ENCODE measurements around the gene UBR2.
"Not testable (repeated sequence)": the region's sequence is repeated elsewhere in the genome, so short reads cannot be mapped to it uniquely, and the experiment has no call there.

UBR2 gene

DNA sequence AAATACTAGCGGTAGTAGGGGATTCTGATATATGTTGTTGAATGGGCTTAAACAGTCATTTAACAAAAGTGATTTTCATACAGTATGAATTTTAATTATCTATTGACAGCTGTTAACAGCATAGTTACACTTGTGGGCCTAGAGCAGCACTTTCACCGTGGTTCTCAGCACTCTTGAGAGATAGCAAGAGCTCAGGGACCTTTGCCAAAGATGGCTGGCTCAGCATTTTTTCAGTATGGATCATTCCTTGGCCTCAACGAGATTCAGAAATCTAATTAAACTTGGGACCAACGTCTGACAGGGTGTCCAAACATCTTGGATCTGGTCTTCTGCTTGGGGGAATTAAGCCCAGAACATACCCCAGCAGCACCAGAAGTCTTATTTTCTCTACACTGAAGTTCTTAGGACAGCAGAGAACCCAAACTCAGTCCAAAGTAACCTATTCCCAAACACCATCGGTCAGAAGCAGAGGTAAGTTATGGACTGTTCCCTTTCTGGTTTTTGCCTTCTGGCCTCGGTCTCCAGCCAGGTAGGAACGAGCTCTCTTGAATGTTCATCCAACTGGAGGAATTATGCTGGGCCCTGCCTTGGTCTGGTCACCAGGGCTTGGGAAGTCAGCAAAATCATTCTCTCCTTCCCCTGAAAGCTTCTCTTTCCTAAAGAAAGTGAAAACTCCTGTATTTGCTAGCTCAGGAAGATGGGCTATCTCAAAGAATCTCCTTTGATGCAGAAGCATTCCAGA, 132.9 kb downstream of the UBR2 start:
- no peak for DNase-seq

DNA sequence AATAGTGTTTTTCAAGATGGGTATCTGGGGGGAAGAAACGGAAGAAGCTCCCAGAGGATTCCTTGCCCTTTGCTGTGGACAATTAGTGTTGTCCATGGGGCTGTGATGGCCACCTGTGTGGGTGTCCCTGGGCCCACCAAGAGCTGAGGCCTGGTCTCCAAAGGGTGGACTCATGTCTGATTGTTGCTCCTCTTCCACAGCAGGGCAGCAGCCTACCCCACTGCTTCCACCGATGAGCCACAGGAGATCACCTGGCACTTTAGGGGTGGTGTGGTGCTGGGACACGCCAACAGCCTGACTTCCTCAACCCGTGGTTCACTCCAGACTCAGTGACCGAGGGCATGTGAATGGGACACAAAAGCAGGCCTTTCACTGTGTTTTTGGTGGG, 133.4 kb downstream of the UBR2 start:
- no peak for DNase-seq

DNA sequence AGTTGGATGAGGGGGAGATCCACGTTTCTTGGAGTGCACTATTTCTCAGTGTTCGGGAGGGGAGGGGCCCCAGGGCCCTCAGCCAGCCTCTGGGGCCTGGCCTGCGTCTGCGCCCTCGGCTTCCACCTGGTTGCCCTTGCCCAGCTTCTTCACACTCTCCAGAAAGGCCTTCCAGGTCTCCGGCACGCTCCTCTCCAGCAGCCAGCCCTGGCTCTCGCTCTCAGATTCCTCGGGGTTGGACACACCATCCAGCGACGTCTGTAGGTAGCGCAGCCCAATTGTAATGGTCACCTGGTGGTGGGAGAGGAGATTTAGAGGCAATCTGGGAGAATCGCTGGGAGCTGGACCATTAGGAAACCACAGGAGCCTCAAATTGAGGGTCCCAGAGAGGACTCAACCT, 134.4 kb downstream of the UBR2 start:
- DNase-seq = no peak

DNA sequence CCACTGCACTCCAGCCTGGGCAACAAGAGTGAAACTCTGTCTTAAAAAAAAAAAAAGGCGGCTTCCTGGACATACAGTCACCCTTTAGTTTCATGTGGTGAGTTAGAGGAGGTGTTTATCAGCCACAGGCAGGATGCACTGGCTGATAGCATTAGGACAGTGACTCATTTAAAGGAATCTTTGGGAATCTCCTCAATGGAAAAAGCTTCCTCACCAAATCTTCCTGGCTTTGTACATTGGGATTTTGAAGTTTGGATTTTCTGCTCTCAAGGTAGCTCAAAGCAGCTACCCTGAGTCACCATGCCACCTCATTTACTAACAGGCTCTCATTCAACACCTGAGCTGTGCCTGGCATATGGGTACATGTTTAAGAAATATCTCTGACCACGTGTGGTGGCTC, 138.4 kb downstream of the UBR2 start:
- no peak for DNase-seq

- DNase-seq = not testable (repeated sequence)
Measured at GRCh38 chr6:42702786-42703185, 139.0 kb downstream of the UBR2 start.

DNA sequence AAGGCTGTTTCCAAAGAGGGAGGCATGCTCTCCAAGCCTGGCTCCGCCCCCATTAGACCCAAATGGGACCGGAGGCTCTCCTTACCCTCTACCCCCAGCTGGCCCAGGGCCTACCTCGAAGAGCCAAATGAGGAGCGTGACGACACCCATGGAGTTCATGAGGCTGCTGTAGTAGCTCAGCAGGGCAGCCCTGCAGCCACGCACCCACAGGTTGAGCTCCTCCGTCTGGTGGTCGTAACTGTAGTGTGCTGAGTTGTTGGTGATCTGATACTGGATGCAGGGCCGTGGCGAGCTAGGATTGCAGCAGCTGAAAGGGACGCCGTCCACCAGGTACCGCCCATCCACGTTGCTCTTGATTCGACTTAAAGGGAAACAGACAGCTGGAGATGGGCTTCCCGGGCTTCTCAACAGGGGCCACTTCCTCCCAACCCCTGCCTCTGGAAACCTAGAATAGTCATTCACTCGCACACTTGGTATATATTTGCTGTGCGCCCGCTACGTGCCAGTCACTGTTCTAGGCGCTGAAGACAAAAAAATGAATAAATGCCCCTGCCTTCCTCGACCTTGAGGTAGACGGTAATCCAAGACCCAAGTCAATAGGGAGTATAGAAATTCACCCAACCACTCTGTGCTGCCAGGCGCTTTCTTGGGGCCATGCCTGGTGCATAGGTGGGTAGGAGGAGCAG, 140.6 kb downstream of the UBR2 start:
- no peak for DNase-seq

DNA sequence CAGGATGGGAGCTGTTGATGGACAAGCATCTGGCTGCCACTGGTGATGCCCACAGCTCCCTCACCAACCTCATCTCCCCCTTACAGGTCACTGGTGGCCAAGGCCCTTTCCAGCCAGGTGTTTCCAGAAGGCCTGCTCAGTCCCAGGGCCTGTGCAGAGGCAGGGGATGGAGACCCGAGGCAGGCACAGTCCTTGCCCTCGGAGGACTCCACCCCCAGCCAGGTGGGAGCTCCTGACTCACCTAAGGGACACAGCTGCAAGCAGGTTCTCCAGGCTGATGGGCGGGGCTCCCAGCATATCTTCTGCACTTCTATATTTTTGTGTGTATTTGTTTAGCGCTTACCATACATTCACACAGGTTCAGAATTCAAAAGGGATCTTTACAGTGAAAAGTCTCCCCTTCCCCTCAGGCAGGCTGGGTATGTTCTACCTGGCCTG, 141.1 kb downstream of the UBR2 start:
- DNase-seq = no peak

GRCh38 chr6:42707595-42707994, 143.8 kb downstream of the UBR2 start:
- no peak for DNase-seq

DNA sequence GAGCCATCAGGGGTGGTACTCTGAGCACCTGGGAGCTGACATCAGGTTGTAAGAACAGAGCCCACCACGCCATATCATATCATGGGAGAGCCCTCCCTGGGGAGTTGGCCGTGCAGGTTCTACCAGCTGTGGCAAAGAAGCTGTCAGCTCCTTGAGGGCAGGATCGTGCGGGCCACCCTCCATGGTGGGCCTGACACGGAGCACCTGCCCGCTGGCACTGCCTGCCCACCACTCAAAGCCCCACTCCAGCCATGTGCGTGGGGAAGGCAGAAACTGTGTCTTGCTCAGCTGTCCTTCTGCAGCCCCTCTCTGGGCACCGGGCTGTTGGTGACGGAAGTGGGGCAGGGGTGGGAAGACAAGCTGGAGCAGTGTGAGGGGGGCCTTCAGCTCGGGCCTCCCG, 144.3 kb downstream of the UBR2 start:
- DNase-seq = no peak

DNA sequence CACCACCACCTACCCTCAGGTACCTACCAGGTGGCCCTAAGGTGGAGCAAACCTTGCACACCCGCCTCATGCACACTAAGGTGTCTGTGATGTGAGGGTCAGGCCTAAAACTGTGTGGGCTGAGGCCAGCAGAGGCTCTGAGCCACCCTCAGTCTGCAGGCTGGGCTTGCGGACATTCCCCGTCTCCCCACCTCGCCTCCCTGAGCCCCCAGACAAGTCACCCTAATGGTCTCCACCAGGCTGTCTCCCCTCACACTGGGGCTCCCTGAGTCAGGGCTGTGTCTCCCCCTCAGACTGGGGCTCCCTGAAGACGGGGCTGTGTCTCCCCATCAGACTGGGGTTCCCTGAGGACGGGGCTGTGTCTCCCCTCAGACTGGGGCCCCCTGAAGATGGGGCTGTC, 146.0 kb downstream of the UBR2 start:
- no peak for DNase-seq

DNA sequence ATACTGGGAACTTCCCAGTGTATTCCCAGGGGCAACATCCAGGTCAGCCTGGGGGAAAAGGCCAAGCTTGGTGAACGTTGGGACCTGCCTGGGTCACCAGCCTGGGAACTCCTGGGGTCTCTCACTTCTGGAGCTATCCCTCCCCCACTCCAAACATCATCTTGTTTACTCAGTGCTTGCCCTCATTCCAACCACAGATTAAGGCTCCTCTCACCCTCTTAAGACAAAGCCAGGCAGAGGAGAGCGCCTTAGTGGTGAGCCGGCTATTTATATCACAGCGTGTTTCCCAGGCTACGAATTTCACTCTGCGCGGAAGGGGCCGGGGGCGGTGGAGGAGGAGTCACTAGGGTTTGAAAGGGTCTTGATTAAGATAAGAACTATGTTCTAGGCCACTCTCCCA, 146.5 kb downstream of the UBR2 start:
- DNase-seq = no peak

DNA sequence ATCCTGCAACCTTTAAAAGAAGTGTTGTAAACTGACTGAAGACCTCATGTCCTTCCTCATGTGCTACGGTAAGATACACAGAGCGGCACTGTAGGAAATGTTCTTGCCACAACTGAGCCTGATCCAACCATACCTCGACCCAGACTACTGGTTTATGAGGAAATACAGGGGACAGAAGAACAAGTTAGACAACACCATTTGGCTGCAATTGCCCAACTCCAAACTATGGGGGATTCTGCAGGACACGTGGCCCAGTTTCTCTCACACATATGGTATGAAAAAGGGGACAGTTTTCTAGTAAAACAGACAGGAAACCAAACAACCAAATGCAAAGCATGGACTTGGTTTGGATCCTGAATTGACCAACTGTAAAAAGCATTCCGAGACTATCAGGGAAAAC, 148.1 kb downstream of the UBR2 start:
- no peak for DNase-seq

GRCh38 chr6:42714098-42714761, 150.4 kb downstream of the UBR2 start:
- no peak for DNase-seq

DNA sequence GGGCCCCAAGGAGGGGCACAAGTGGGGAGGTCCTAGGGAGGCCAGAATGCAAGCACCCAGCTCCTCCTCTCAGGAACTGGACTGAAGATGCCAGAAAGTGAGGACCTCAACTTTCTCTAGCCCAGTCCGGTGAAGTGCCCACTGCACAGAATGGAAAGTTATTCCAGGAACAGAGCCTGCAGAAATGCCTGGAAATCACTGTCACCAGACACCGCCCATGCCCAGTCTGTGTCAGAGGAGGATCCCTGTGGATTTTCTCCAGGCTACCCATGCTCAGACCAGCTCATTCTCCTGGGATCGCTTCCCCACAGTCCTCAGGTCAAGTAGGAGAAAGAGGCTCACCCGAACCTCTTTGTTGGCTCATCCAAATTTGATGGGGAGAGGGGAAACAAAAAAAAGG, 152.0 kb downstream of the UBR2 start:
- DNase-seq = no peak

DNA sequence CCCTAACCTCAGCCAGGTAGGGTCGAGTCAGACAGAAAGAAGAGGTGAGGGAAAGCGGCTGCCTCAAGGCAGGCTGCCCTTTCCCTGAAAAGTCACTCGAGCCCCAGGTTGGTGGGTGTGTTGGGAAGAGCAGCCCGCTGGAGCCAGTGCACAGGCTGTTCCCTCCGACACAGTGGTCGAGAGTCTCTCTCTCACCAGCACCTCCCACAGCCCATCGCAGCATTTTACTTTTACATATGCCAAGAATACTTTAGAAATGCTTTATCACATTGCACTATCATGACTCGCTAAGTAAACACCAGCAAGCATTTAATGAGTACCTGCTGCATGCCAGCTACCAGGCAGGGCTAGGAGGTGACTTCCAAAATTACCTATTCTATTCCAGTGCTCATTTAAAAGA, 156.9 kb downstream of the UBR2 start:
- no peak for DNase-seq

DNA sequence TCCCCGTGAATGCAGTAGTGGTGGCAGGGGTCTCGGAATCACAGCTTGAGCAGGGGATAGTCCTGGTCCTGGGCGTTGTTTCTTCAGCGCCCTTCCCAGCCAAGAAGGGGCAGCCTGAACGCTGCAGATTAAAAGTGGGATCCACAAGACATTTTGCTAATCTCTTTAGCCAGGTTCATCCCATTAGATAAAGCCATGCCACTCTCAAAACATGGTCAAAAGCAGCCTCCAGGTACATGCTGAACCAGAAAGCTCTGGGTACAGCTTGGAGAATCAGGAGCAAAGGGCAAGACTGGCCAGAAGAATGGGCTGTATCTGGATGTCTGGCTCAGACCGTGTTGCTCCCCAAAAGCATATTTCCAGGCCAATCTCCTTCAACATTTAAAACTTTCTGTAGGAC, 158.7 kb downstream of the UBR2 start, which contains the start of gene PRPH2:
PRPH2 (minus strand) TSS at position 101 of the 400 bp plus-strand sequence. CDS start 263 bp downstream, outside the sequence.
- no peak for DNase-seq

DNA sequence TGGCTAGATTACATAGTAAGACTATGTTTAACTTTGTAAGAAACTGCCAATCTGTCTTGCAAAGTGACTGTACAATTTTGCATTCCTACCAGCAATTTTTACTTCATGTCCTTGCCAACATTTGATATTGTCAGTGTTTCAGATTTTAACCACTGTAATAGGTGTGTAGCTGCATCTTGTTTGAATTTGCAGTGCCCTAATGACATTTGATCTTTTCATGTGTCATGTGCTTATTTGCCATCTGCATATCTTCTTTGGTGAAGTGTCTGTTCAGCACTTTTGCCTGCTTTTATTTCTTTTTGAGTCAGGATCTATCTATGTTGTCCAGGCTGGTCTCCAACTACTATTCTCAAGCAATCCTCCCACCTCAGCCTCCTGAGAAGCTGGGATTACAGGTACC, 161.0 kb downstream of the UBR2 start:
- no peak for DNase-seq

GRCh38 chr6:42726026-42726425, 162.2 kb downstream of the UBR2 start:
- no peak for DNase-seq

DNA sequence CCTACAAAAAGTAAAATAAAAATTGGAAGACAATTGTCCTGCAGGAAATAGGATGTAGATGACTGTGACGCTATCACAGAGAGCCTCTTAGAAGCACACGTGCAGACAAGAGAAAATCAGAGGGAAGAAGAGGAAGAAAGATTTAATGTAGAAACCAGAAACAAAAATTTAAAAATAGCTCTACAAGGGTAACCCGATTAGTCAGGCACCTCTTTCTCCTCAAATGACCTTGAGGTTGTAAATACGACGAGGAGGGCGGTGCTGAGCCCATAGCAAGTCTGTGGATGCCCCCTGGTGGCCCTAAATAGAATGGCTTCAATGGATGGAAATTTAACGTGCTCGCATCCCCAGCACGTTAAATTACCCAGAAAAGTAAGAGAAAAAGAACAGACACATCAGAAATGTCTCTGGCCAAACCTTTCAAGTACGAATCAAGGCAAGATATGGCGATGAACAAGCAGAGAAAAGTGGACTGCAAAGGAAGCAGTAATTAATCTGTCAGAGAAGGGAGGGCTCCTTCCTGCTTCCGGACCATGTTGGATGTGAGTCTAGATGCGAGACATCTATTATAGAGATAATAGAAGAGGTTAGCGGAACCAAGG, 162.8 kb downstream of the UBR2 start:
- DNase-seq = peak; percentile 54

DNA sequence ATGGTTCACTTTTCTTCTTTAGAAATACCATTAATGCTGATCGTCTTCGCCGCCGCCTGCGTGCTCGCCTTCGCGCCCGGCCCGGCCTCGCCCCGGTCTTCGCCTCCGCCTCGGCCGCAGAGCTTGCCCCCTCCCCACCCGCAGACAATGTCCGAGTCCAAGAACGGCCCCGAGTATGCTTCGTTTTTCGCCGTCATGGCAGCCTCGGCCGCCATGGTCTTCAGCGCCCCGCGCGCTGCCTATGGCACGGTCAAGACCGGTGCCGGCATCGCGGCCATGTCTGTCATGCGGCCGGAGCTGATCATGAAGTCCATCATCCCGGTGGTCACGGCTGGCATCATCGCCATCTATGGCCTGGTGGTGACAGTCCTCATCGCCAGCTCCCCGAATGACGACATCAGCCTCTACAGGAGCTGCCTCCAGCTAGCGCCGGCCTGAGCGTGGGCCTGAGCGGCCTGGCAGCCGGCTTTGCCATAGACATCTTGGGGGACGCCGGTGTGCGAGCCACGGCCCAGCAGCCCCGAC, 163.3 kb downstream of the UBR2 start:
- DNase-seq = no peak

DNA sequence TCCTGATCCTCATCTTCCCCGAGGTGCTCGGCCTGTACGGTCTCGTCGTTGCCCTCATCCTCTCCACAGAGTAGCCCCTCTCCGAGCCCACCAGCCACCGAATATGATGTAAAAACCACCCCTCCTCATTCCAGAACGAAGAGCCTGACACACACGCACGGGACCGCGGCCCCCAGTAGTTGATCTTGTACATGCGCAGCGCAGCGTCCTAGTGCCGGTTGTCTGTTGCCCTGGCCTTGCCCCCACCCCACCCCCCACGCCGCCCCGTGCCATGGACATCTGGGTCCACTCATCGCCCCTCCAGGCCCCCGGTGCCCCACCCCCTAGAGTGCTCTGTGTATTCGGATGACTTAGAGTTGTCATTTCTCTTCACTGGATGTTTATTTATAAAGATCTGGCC, 163.8 kb downstream of the UBR2 start:
- no peak for DNase-seq

- no peak for DNase-seq
Measured at GRCh38 chr6:42729731-42730130, 165.9 kb downstream of the UBR2 start.

DNA sequence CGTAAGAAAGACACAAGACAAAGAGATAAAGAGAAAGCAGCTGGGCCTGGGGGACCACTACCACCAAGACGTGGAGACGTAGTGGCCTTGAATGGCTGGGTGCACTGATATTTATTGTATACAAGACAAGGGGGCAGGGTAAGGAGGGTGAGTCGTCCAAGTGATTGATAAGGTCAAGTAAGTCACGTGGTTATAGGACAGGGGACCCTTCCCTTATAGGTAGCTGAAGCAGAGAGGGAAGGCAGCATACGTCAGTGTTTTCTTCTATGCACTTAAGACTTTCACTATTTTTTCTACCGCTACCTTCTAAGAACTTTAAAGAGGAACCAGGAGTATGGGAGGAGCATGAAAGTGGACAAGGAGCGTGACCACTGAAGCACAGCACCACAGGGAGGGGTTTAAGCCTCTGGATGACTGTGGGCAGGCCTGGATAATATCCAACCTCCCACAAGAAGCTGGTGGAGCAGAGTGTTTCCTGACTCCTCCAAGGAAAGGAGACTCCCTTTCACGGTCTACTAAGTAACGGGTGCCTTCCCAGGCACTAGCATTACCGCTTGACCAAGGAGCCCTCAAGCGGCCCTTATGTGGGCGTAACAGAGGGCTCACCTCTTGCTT, 170.1 kb downstream of the UBR2 start:
- DNase-seq = not testable (repeated sequence)
